Neural cell (in vitro differentiated cells): ENCODE measurements around the gene N4BP2L1. TPM values are rescaled to one million over a fixed set of nuclear protein-coding genes. Genes with fewer than 3 reads are reported as not detected.
A peak's percentile ranks its signal among the peaks of the same experiment; 100 is the strongest.

Experiments used
- H2AFZ ChIP-seq: fragments of 200-600, 300-800 bp; sonication (generic), shearing (Covaris generic); 2 replicates; pipeline ENCODE4 v1.6.0; 2014; ENCODE audit warnings: low read depth, mild to moderate bottlenecking, antibody characterized with exemption, low read length, moderate library complexity
- H3F3A ChIP-seq: fragments of 200-600 bp; shearing (Covaris generic); 2 replicates; pipeline ENCODE4 v1.6.1; 2016; ENCODE audit warnings: mild to moderate bottlenecking, moderate library complexity, mixed read lengths, antibody characterized with exemption, low read length; ENCODE audit not compliant: insufficient read depth, poor library complexity, severe bottlenecking
- H3K27ac ChIP-seq: fragments of 200-600, 300-800 bp; sonication (generic), shearing (Covaris generic); 2 replicates; pipeline ENCODE4 v1.5.1; 2014; ENCODE audit warnings: mild to moderate bottlenecking, low read length, moderate library complexity
- H3K27me3 ChIP-seq: fragments of 300-800, 200-600 bp; sonication (generic), shearing (Covaris generic); 2 replicates; pipeline ENCODE4 v1.6.0; 2014; ENCODE audit warnings: mild to moderate bottlenecking, low read depth, low read length, moderate library complexity; ENCODE audit not compliant: insufficient read depth
- H3K36me3 ChIP-seq: fragments of 300-800, 200-600 bp; sonication (generic), shearing (Covaris generic); 2 replicates; pipeline ENCODE4 v1.5.1; 2014; ENCODE audit warnings: mild to moderate bottlenecking, antibody characterized with exemption, low read length, moderate library complexity; ENCODE audit not compliant: insufficient read depth
- H3K4me2 ChIP-seq: fragments of 300-800, 200-600 bp; sonication (generic), shearing (Covaris generic); 2 replicates; pipeline ENCODE4 v1.6.0; 2014; ENCODE audit warnings: mild to moderate bottlenecking, low read length
- H3K4me3 ChIP-seq: fragments of 300-800, 200-600 bp; sonication (generic), shearing (Covaris generic); 2 replicates; pipeline ENCODE4 v1.5.1; 2014; ENCODE audit warnings: mild to moderate bottlenecking, low read length, moderate library complexity
- H3K79me2 ChIP-seq: fragments of 200-600 bp; shearing (Covaris generic); replicated peaks from 2 replicates; pipeline ENCODE4 v1.6.0; 2014; ENCODE audit warnings: mild to moderate bottlenecking, low read length, moderate library complexity; ENCODE audit not compliant: insufficient read depth
- H3K9ac ChIP-seq: fragments of 300-800, 200-600 bp; sonication (generic), shearing (Covaris generic); 2 replicates; pipeline ENCODE4 v1.6.1; 2016; ENCODE audit warnings: mild to moderate bottlenecking, low read length, mixed read lengths
- H3K9me2 ChIP-seq: fragments of 200-600 bp; shearing (Covaris generic); 2 replicates; pipeline ENCODE4 v1.6.1; 2016; ENCODE audit warnings: mild to moderate bottlenecking, low read length, mixed read lengths; ENCODE audit not compliant: insufficient read depth
- H3K9me3 ChIP-seq: fragments of 200-600, 300-800 bp; sonication (generic), shearing (Covaris generic); 2 replicates; pipeline ENCODE4 v1.6.1; 2016; ENCODE audit warnings: mild to moderate bottlenecking, mixed run types, low read length, moderate library complexity, mixed read lengths
- H4K20me1 ChIP-seq: fragments of 200-600 bp; shearing (Covaris generic); 2 replicates; pipeline ENCODE4 v1.6.1; 2016; ENCODE audit warnings: mild to moderate bottlenecking, mixed run types; ENCODE audit not compliant: insufficient read depth
- RAD21 ChIP-seq: fragments of 450-650 bp; conservative IDR thresholded peaks from 2 replicates; pipeline ENCODE4 v1.6.1; 2014; ENCODE audit warnings: antibody characterized with exemption, mild to moderate bottlenecking, moderate library complexity
- SMC3 ChIP-seq: fragments of 450-650 bp; conservative IDR thresholded peaks from 2 replicates; pipeline ENCODE4 v1.6.1; 2014; ENCODE audit warnings: antibody characterized with exemption, mild to moderate bottlenecking, moderate library complexity; ENCODE audit not compliant: poor library complexity
- TAF1 ChIP-seq: IDR thresholded peaks from 2 replicates; pipeline ENCODE4 v1.6.1; 2012; ENCODE audit warnings: low read depth
- polyA plus RNA-seq: library from polyadenylated mRNA; depleted of rRNA; stranded (reverse); fragments of >200 nt; gene quantifications from 2 replicates; pipeline ENCODE4 v1.2.3, GENCODE V29; 2014
- TF ChIP-seq, protein P1 (sequence below): IDR thresholded peaks from 2 replicates; pipeline ENCODE4 v1.6.1; 2012; ENCODE audit warnings: borderline replicate concordance
- TF ChIP-seq, protein P2 (sequence below): fragments of 450-650 bp; IDR thresholded peaks from 2 replicates; pipeline ENCODE4 v1.5.1; 2014; ENCODE audit warnings: antibody characterized with exemption, mild to moderate bottlenecking, moderate library complexity; ENCODE audit not compliant: poor library complexity, severe bottlenecking

Gene N4BP2L1
- polyA plus RNA-seq, 1 donor from 2014 or later = 6.1 TPM

DNA sequence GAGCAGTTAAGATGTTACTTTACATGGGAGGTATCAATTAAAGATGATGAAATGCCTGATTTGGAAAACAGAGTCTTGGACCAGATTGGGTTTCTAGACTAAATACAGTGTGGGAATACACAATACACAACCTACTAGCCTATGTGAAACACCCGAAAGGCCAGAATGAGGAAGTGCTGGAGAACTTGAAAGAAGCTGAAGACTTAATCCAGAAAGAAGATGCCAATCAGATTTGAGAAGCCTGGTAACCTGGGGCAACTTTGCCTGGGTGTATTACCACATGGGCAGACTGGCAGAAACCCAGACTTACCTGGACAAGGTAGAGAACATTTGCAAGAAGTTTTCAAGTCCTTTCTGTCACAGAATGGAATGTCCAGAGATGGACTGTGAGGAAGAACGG, 43.2 kb downstream of the N4BP2L1 start:
- no peaks in the 10 kb centered on the region for H3F3A ChIP-seq
- H3K36me3 ChIP-seq = no peaks in the 10 kb centered on the region
- no peaks in the 10 kb centered on the region for H3K9me3 ChIP-seq
- H3K27ac ChIP-seq = no peak overlapping the region
- no peak overlapping the region for H3K4me2 ChIP-seq
- no peaks in the 10 kb centered on the region for H4K20me1 ChIP-seq
- H3K27me3 ChIP-seq = no peaks in the 10 kb centered on the region
- TF ChIP-seq TAF1 = no peak
- TF ChIP-seq RAD21 = no peak
- TF ChIP-seq, protein P1, sequence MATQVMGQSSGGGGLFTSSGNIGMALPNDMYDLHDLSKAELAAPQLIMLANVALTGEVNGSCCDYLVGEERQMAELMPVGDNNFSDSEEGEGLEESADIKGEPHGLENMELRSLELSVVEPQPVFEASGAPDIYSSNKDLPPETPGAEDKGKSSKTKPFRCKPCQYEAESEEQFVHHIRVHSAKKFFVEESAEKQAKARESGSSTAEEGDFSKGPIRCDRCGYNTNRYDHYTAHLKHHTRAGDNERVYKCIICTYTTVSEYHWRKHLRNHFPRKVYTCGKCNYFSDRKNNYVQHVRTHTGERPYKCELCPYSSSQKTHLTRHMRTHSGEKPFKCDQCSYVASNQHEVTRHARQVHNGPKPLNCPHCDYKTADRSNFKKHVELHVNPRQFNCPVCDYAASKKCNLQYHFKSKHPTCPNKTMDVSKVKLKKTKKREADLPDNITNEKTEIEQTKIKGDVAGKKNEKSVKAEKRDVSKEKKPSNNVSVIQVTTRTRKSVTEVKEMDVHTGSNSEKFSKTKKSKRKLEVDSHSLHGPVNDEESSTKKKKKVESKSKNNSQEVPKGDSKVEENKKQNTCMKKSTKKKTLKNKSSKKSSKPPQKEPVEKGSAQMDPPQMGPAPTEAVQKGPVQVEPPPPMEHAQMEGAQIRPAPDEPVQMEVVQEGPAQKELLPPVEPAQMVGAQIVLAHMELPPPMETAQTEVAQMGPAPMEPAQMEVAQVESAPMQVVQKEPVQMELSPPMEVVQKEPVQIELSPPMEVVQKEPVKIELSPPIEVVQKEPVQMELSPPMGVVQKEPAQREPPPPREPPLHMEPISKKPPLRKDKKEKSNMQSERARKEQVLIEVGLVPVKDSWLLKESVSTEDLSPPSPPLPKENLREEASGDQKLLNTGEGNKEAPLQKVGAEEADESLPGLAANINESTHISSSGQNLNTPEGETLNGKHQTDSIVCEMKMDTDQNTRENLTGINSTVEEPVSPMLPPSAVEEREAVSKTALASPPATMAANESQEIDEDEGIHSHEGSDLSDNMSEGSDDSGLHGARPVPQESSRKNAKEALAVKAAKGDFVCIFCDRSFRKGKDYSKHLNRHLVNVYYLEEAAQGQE = no peak
- H3K79me2 ChIP-seq = no peaks in the 10 kb centered on the region
- no peak overlapping the region for H2AFZ ChIP-seq
- no peak overlapping the region for H3K4me3 ChIP-seq
- H3K9me2 ChIP-seq = no peaks in the 10 kb centered on the region
- H3K9ac ChIP-seq = no peak overlapping the region

DNA sequence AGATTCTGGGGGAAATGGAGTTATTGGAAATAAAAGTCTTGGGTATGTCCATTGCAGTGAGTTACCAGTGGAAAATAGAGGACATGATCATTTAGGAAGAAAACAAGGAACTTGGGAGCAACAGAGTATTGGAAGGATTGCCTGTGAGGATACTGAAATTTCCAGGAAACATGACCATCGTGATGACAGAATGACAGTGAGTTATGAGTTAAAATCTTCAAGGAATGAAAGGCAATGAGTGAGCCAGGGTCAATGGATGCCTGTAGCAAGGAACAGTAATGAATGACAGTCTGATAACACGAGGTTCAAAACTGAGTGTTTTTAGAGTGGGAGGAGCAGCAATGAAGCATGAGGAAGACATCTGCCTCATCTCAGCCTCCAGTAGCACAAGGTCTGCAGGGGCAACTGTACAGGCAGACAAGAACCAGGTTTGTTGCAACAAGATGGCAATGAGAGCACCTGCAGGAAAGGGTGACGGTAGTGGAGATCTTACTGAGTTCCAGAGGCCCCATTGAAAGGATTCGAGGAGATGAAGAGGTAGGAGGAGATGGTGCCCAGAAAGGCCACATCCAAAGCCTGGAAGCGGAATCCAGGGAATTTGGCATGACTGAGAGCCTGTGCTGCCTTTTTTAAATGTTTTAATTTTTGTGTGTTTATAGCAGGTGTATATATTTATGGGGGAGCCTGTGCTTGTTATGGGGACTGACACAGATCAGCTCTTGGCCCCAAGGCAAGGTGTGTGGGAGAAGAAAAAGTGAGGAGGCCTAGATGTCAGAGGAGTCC, 43.9 kb downstream of the N4BP2L1 start:
- no peaks in the 10 kb centered on the region for H3F3A ChIP-seq
- H3K9me3 ChIP-seq = no peaks in the 10 kb centered on the region
- no peak for TF ChIP-seq SMC3
- H3K36me3 ChIP-seq = no peaks in the 10 kb centered on the region
- no peaks in the 10 kb centered on the region for H4K20me1 ChIP-seq
- no peaks in the 10 kb centered on the region for H3K9me2 ChIP-seq
- H3K4me2 ChIP-seq = no peak overlapping the region
- H2AFZ ChIP-seq = no peak overlapping the region
- H3K9ac ChIP-seq = no peak overlapping the region
- no peak overlapping the region for H3K27ac ChIP-seq
- H3K4me3 ChIP-seq = no peak overlapping the region
- H3K27me3 ChIP-seq = no peaks in the 10 kb centered on the region
- no peaks in the 10 kb centered on the region for H3K79me2 ChIP-seq

DNA sequence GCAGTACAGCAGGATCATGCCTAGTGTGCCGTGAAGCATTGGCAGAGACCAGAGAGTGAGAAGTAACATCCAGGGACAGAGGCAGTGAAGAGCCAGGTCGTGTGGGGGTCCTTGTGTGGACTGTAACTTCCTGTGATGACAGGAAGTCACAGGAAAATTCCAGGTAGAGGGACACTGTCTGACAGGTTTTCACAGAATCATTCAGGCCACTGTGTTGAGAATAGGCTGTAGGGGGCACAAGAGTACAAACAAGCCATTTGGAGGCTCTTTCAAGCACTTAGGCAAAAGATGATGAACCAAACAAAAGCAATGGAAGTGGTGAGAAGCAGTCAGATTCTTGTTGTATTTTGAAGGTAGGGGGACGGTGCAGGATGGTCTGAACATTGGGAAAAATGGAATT, 46.4 kb downstream of the N4BP2L1 start:
- H3K4me2 ChIP-seq = no peak overlapping the region
- no peaks in the 10 kb centered on the region for H3F3A ChIP-seq

More for the DNA sequence above, 46.4 kb downstream of the N4BP2L1 start:
- Histone ChIP-seq H3K79me2 (no peaks in the 10 kb centered on the region), H3K27me3 (no peaks in the 10 kb centered on the region), H3K4me3 (no peak overlapping the region), H3K27ac (no peak overlapping the region), H3K36me3 (no peaks in the 10 kb centered on the region), H3K9ac (no peak overlapping the region), H2AFZ (no peak overlapping the region), H4K20me1 (no peaks in the 10 kb centered on the region), H3K9me2 (no peaks in the 10 kb centered on the region), H3K9me3 (no peaks in the 10 kb centered on the region)
- TF ChIP-seq, protein P2, sequence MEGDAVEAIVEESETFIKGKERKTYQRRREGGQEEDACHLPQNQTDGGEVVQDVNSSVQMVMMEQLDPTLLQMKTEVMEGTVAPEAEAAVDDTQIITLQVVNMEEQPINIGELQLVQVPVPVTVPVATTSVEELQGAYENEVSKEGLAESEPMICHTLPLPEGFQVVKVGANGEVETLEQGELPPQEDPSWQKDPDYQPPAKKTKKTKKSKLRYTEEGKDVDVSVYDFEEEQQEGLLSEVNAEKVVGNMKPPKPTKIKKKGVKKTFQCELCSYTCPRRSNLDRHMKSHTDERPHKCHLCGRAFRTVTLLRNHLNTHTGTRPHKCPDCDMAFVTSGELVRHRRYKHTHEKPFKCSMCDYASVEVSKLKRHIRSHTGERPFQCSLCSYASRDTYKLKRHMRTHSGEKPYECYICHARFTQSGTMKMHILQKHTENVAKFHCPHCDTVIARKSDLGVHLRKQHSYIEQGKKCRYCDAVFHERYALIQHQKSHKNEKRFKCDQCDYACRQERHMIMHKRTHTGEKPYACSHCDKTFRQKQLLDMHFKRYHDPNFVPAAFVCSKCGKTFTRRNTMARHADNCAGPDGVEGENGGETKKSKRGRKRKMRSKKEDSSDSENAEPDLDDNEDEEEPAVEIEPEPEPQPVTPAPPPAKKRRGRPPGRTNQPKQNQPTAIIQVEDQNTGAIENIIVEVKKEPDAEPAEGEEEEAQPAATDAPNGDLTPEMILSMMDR = peak; percentile 19
- TF ChIP-seq RAD21 = no peak
